Tibial nerve (tissue), 4 donors: ENCODE data around the gene PHLDB3. TPM values are rescaled to one million over a fixed set of nuclear protein-coding genes. Genes with fewer than 3 reads are reported as not detected.

Experiments used
- DNase-seq, 2 donors: peaks; one replicate each; pipeline ENCODE4 v3.0.0-alpha.2; 2019; ENCODE audit warnings: low spot score in 2 of 2
- H3K27ac ChIP-seq, 4 donors: fragments of 200-600 bp; sonication (generic) in 3 of 4; one replicate each; pipeline ENCODE4 v1.5.1; 2017 to 2019; ENCODE audit warnings: mild to moderate bottlenecking in 1 of 4
- H3K27me3 ChIP-seq, 2 donors: fragments of 200-600 bp; sonication (generic) in 1 of 2; one replicate each; pipeline versions ENCODE4 v1.5.1 to v1.6.0; 2017 to 2019
- H3K36me3 ChIP-seq, 3 donors: fragments of 200-600 bp; sonication (generic); one replicate each; pipeline ENCODE4 v1.5.1; 2018 to 2019
- H3K4me1 ChIP-seq, 4 donors: fragments of 200-600 bp; sonication (generic) in 3 of 4; one replicate each; pipeline ENCODE4 v1.5.1; 2017 to 2019
- H3K4me3 ChIP-seq, 4 donors: fragments of 200-600 bp; sonication (generic) in 3 of 4; one replicate each; pipeline ENCODE4 v1.5.1; 2017 to 2019; ENCODE audit warnings: mild to moderate bottlenecking in 1 of 4, moderate library complexity in 1 of 4
- H3K9me3 ChIP-seq, 4 donors: fragments of 200-600 bp; sonication (generic) in 3 of 4; one replicate each; pipeline ENCODE4 v1.5.1; 2017 to 2019
- EP300 ChIP-seq, 2 donors: sonication (generic); formaldehyde crosslinking; IDR thresholded peaks; one replicate each; pipeline ENCODE4 v1.6.1; 2017; ENCODE audit warnings: antibody characterized with exemption in 2 of 2, mild to moderate bottlenecking in 1 of 2
- POLR2A ChIP-seq, 2 donors: fragments of 450-650 bp; IDR thresholded peaks; one replicate each; pipeline ENCODE4 v1.6.1; 2017; ENCODE audit warnings: antibody characterized with exemption in 2 of 2, mild to moderate bottlenecking in 2 of 2, moderate library complexity in 2 of 2
- whole genome bisulfite sequencing, 2 donors: methylation state at CpG; one replicate each; pipeline ENCODE4 v1.1.5; 2018; 5-methylcytosine and 5-hydroxymethylcytosine counted together
- total RNA-seq, 4 donors: library from RNA; depleted of rRNA; stranded (reverse); fragments of >200 nt; gene quantifications; one replicate each; pipeline ENCODE4 v1.1.0, GENCODE V29; 2016
- TF ChIP-seq, protein P1 (sequence below), 5 experiments: fragments of 200-600 bp in 3 of 5; fragments of 450-650 bp in 2 of 5; sonication (generic) in 3 of 5; IDR thresholded peaks; one replicate each; pipeline ENCODE4 v1.5.1; 2016 to 2019; ENCODE audit warnings: antibody characterized with exemption in 5 of 5, mild to moderate bottlenecking in 3 of 5, moderate library complexity in 2 of 5

PHLDB3 gene
- total RNA-seq, 4 donors from 2014 or later: 9.8 to 25.5 (median 16.3) TPM

DNA sequence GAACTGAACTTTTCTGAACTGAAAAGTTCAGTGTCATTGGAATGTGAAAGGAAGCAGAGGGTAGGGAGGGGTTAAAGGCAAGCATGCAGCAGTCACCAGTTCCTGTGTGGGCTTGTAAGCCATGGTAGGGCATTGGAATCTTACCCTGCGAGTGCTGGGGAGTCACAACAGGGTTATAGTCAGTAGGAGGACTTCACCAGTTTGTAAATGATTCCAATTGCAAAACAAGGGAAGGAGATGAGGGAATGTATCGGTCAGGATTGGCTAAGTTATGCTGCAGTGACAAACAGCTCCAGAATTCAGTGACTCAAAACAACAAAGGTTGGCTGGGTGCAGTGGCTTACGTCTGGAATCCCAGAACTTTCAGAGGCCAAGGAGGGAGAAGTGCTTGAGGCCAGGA lies 52.0 kb downstream of the PHLDB3 start:
- Histone ChIP-seq H3K27me3 (no peaks in the 10 kb centered on the region), H3K9me3 (no peaks in the 10 kb centered on the region), H3K4me3 (no peak overlapping the region), H3K4me1 (no peaks in the 10 kb centered on the region), H3K27ac (no peak overlapping the region), H3K36me3 (no peaks in the 10 kb centered on the region)
- TF ChIP-seq EP300 (IDR thresholded peaks at IDR 0.05) (no peak), POLR2A (IDR thresholded peaks at IDR 0.05) (no peak)
- TF ChIP-seq, protein P1, sequence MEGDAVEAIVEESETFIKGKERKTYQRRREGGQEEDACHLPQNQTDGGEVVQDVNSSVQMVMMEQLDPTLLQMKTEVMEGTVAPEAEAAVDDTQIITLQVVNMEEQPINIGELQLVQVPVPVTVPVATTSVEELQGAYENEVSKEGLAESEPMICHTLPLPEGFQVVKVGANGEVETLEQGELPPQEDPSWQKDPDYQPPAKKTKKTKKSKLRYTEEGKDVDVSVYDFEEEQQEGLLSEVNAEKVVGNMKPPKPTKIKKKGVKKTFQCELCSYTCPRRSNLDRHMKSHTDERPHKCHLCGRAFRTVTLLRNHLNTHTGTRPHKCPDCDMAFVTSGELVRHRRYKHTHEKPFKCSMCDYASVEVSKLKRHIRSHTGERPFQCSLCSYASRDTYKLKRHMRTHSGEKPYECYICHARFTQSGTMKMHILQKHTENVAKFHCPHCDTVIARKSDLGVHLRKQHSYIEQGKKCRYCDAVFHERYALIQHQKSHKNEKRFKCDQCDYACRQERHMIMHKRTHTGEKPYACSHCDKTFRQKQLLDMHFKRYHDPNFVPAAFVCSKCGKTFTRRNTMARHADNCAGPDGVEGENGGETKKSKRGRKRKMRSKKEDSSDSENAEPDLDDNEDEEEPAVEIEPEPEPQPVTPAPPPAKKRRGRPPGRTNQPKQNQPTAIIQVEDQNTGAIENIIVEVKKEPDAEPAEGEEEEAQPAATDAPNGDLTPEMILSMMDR (IDR thresholded peaks at IDR 0.05): no peak
- 60 to 67% methylated on average over 3 of the region's 3 CpGs for WGBS, 2 donors
- DNase-seq: no peak

DNA sequence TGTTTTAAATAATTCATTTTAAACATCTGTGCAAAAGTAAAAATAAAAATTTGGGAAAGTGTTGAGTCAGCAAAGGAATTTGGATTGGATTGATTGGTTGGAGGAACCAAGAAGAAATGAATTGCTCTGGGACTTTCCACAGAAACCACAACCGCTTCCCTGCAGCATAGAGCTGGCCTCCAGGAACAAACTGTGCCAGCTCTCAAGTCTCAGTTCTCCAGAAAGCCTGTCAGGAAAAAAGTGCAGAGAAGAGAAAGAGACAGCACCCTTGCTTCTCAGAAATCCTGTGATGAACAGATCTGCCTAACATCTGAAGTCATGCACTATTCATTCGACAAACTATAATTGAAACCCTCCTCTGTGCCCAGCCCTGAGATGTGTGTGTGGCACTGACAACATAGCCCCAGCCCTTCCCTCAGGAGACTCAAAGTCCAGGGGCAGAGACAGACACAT lies 54.0 kb downstream of the PHLDB3 start:
- no peak for DNase-seq
- no peaks in the 10 kb centered on the region for H3K27me3 ChIP-seq
- H3K27ac ChIP-seq: peak overlapping the region in 1 of 4 donors; percentile 50

DNA sequence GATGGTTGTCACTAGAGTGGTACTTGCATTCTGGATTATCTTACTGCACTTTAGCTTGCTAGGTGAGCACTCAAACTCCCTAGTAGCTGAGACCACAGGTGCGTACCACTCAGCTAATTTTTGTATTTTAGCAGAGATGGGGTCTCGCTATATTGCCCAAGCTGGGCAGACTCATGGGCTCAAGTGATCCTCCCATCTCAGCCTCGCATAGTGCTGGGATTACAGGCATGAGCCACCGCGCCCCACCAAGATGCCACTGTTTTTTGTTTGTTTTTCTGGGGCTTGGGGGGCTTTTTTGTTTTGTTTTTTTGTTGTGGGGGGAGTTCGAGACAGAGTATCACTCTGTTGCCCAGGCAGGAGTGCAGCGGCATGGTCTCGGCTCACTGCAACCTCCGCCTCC lies 56.9 kb downstream of the PHLDB3 start:
- no peaks in the 10 kb centered on the region for H3K27me3 ChIP-seq
- no peaks in the 10 kb centered on the region for H3K36me3 ChIP-seq
- H3K27ac ChIP-seq: no peak overlapping the region
- DNase-seq: no peak
- H3K4me3 ChIP-seq: no peak overlapping the region
- peaks cover 0 to 5% (median 0%) of the 10 kb centered on the region in 4 donors for H3K4me1 ChIP-seq
- no peak for TF ChIP-seq EP300 (IDR thresholded peaks at IDR 0.05)
- 94 to 96% methylated on average over 9 of the region's 9 CpGs for WGBS, 2 donors
- no peaks in the 10 kb centered on the region for H3K9me3 ChIP-seq

More for the DNA sequence above, 54.0 kb downstream of the PHLDB3 start:
- WGBS, 2 donors: 56 to 64% methylated on average over 2 of the region's 2 CpGs
- no peak overlapping the region for H3K4me3 ChIP-seq
- H3K4me1 ChIP-seq: peaks cover 0 to 5% (median 0%) of the 10 kb centered on the region in 4 donors
- H3K36me3 ChIP-seq: no peaks in the 10 kb centered on the region
- no peaks in the 10 kb centered on the region for H3K9me3 ChIP-seq
- TF ChIP-seq, protein P1 (IDR thresholded peaks at IDR 0.05): no peak
- TF ChIP-seq EP300 (IDR thresholded peaks at IDR 0.05) (no peak), POLR2A (IDR thresholded peaks at IDR 0.05) (no peak)

DNA sequence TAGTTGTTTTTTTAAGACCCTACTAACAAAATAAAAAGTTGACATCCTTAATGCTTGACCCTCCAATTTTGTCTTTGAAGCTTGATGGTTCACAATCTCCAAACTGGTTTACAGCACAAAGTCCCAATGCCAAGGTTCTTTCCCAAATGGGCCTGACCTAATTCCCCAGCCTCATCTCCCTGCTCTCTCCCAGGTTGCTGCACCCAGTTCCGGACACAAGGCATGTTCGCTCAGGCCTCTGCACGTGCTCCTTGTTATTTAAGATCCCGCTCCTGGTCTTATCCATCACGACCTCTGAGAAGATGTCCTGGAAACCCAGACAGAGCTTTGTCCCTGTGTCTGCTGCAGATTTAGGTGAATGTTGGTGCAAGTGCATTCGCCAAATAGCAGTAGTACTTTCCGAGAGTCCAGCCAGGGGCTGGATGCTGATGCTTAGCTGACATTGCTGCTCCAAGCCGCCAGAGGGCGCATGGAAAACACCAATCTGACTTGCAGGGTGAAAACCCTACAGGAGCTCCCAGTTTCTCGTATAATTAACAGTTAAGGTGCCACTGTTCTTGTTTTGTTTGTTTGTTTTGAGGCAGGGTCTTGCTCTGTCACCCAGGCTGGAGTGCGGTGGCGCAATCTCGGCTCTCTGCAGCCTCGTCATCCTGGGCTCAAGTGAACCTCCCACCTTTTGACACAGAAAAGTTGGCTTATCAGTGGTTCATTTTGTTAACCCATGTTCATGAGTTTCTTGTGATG lies 57.6 kb downstream of the PHLDB3 start:
- Histone ChIP-seq H3K4me1 (peaks cover 0 to 5% (median 0%) of the 10 kb centered on the region in 4 donors), H3K4me3 (no peak overlapping the region), H3K27ac (no peak overlapping the region), H3K27me3 (no peaks in the 10 kb centered on the region), H3K9me3 (no peaks in the 10 kb centered on the region), H3K36me3 (no peaks in the 10 kb centered on the region)
- TF ChIP-seq, protein P1 (IDR thresholded peaks at IDR 0.05): peak; percentile 89 to 97 (median 92)
- peak in 1 of 2 donors; percentile 15 for TF ChIP-seq EP300 (IDR thresholded peaks at IDR 0.05)
- no peak for TF ChIP-seq POLR2A (IDR thresholded peaks at IDR 0.05)
- peak; percentile 55 to 72 for DNase-seq
- WGBS, 2 donors: 25 to 28% methylated on average over 14 of the region's 14 CpGs

DNA sequence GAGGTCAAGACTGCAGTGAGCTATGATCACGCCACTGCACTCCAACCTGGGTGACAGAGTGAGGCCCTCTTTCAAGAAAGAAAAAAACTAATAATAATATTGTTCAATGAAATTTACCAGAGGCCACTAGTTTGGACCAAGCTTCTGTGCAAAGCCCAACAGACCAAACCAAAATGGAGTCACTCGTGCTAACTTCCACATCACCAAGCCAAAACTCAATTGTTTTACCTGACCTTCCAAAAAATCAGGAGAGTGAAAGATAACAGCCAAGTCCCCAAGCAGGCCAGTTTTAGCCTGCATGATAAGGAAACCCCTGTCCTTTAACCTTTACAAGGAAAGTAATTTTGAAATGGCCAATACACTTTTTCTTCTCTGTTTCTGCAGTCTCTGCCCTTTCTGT lies 59.1 kb downstream of the PHLDB3 start:
- no peak for DNase-seq
- no peaks in the 10 kb centered on the region for H3K27me3 ChIP-seq
- 89 to 94% methylated on average over 2 of the region's 2 CpGs for WGBS, 2 donors
- H3K36me3 ChIP-seq: no peaks in the 10 kb centered on the region
- peaks cover 0 to 5% (median 0%) of the 10 kb centered on the region in 4 donors for H3K4me1 ChIP-seq
- H3K27ac ChIP-seq: no peak overlapping the region
- TF ChIP-seq EP300 (IDR thresholded peaks at IDR 0.05): no peak
- no peak for TF ChIP-seq POLR2A (IDR thresholded peaks at IDR 0.05)
- TF ChIP-seq, protein P1 (IDR thresholded peaks at IDR 0.05): no peak
- H3K9me3 ChIP-seq: no peaks in the 10 kb centered on the region
- no peak overlapping the region for H3K4me3 ChIP-seq
